Glomerular visceral epithelial cell (primary cell): Measurements from ENCODE around the gene SHC1.

Source experiments
- DNase-seq: peaks from one replicate; pipeline ENCODE4 v3.0.0-alpha.2; 2016; ENCODE audit errors: extremely low spot score

Gene SHC1

DNA sequence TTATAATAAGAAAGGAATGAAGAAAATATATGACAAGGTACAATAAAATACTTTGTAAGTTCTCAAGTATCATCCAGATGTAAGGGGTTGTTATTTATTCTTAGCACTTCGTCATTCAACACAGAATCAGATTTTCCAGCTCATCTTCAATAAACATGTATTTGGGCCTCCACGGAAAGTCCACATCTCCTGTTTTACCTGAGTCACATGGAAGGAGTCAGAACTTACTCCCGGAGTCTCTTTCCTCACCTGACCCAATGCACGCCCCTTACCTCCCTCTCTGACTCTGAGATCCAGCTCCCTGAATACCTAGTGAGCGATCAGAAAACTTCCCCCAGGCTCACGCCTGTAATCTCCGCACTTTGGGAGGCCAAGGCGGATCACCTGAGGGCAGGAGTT, 32.6 kb downstream of the SHC1 start:
- no peak for DNase-seq

DNA sequence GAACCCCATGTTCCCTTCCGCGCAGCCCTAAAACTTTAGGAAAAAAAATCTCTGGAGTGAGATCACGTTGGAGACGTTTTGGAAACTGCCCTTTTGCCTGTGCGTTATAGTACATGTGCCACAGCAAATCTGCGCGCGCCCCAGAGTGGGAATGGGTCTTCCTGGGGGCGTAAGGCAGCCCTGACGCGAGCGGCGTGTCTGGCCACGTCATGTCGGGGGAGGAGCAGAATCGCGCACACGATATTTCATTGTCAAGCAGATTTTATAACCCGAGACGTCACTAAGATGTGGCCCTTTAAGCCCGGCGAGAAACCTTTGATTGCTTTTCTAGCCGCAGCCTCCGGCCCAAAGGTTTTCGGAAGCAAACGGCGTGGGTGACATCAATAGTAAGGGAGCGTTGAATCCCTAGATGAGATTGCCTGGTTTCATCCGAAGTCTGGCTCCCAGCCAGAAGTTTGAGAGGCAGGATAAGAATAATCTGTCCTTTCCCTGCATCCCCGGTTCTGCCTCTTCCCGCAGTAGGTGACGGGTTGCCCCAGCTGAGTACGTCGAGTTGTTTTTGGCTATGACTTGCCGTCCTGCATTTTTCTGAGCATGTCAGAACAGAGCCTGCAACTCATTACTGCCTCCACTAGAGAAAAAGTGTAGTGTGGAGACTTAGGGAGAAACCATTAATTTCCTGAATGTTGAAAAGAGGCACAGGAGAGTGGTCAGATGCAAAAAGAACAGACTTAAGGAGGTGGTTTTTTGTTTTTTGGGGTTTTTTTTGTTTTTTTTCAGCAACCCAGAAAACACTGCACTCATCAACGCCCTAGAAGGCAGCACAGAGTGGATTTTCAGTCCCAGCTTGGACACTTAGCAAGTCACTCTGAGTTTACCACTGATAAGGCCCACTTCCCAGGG, 33.2 kb downstream of the SHC1 start:
- DNase-seq: peak; percentile 90

DNA sequence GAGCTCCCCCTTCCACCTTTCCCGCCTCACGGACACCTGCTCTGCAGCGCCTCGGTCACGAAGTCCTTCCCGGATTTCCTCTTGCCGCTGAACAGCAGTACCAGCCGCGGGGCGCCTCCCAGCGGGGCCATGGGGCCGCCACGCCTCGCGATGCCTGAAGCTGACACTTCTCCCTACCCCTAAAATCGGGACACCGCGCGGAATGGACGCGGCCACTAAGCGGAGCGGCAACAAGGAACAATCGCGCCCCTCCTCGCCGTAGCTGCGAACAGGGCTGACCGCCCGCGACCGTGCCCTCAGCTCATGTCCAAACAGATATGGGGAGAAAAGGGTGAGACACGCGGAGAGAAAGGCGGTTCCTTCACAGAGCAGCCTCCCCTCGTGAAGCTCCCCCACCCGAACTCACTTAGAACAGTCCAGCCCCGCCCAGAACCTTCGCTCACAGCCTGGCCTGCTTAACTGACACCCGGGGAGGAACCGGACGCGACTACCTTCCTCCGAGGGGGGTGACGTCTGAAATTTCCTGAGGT, 33.9 kb downstream of the SHC1 start, which contains the start of gene PMVK:
Gene PMVK (minus strand): TSS at position 165 of the 530 bp plus-strand sequence. CDS start 34 bp downstream, at position 131.
- peak; percentile 94 for DNase-seq

DNA sequence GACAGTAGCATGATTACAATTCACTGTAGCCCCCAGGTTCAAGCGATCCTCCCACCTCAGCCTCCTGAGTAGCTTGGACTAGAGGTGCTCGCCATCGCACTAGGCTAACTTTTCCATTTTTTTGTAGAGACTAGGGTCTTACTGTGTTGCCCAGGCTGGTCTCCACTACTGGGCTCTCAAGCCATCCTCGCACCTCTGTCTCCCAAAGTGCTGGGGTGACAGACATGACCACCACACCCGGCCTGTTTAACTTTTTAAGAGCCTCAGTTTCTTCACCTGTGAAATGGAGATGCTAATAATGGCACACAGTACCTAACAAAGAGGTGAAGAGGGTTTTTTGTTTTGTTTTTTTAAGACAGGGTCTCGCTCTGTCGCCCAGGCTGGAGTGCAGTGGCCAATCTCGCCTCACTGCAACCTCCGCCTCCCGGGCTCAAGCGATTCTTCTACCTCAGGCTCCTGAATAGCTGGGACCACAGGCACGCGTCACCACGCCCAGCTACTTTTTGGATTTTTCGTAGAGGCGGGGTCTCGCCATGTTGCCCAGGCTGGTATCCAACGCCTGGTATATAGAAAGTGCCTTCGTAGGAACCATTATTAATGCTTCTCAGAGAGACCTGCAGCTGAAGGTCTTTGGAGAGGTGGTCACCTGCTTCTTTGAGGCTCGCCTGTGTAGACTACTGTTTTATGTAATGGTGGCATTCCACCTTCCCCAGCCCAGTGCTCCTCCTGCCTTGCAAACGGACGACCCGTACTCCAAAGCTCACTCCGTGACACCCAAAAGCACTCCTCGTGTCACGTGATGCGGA, 34.6 kb downstream of the SHC1 start:
- no peak for DNase-seq

DNA sequence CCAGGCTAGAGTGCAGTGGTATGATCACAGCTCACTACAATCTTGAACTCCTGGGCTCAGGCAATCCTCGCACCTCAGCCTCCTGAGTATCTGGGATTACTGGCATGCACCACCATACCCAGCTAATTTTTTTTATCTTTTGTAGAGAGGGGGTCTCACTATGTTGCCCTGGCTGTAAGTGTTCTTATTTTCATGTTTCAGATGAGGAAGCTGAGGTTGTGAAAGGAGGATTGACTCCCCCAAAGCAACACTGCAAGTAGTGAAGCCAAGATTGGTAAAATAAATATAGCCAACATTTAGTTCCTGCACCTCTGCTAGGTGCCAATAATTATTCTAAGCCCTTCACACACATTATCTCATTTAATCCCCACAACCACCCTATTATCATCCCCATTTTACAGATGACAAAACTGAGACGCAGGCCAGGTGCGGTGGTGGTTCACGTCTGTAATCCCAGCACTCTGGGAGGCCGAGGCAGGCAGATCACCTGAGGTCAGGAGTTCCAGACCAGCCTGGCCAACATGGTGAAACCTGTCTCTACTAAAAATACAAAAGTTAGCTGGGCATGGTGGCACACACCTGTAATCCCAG, 36.1 kb downstream of the SHC1 start:
- DNase-seq: no peak

DNA sequence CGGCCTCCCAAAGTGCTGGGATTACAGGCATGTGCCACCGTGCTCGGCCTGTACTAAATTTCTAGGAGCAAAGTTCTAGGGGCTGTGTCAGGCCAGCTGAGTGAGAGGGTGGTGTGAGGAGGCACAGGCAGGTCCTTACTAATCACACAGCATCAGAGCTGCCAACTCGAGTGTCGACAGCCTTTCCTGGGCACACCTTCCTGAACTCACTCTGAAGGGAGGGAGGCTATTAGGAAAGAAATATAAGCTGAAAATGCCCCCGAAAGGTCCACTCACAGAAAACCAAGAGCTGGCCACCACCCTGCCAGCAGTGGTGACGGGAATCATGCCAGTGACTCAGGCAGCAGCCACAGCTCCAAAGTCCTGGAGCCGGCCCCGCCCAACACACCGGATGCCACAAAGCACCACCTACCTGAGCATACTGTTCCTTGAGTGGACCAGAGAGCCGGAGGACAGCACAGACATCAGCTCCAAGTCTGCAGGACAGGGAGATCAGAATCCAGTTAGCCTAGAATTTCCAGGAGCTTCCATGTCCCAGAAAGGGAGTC, 38.5 kb downstream of the SHC1 start:
- peak; percentile 31 for DNase-seq

DNA sequence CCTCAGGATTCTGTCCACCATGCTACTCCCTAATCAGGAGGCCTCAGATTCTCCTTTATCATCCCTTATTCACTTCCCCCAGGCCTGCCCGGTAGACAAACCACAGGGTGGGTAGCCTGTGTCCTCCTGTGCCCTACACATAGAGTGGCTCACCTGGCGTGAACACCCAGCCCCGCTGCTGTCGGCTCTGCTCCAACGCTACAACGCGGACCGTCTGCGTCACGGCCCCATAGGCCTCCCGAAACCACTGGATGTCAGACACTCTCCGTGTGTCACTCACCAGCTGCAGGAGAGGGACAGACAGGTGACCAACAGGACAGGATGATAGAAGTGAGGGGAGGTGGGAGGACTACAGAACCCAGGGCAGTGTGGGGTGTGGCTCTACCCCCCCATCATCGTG, 44.3 kb downstream of the SHC1 start:
- DNase-seq: no peak

DNA sequence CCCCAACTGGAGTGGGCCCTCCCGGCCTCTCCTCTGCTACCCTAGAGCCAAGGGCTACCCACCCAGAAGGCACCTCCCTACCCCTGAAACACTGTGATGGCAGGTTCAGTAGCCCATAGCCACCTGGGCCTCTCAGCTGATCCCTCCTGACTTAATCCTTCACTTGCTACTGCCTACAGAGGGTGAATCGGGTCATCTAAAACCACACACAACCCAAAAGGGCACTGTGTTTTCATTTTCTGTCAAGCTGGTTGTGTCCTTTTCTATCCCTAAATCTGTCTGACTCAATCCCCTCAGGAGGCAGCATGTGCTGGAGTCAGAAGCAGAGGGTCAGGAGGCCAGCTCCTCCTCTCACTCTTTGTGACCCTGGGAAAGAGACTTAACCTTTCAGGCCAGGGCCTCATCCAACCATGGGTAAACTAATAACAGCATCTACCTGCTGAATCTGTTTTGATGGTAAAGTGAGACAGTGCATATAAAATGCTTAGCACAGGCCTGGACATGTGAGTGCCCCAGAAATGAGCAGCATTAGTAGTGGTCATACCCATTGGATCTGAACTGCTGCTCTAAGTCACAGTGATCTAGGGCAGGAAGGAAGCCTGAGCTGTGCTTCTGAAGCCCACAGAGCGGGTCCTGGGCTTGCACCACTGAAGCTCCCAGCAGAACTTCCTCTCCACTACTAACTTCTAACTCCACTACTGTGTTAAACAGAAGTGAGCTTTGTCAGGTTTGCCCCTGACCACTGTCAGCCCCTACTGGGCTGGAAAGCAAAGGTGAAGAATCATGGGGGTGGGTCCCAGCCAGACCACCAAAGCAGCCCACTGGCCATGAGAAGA, 45.0 kb downstream of the SHC1 start:
- DNase-seq: no peak

DNA sequence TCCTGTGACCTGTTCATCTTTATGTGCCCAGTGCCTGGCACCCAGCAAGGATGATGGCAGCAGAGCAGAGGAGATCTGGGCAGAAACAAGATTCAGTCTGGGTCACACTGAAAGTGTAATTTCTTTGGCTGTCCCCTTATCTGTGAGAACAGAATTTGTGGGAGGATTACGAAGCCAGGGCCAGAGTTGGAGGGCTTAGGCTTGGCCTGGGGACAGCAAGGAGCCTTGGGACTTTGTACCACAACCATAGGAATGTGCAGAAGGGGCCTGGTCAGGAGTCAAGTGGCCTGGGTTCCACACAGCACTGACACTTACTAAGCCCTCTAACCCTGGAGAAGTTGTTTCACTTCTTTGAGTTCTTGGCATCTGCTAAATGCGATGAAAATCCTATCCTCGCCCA, 46.9 kb downstream of the SHC1 start:
- no peak for DNase-seq

DNA sequence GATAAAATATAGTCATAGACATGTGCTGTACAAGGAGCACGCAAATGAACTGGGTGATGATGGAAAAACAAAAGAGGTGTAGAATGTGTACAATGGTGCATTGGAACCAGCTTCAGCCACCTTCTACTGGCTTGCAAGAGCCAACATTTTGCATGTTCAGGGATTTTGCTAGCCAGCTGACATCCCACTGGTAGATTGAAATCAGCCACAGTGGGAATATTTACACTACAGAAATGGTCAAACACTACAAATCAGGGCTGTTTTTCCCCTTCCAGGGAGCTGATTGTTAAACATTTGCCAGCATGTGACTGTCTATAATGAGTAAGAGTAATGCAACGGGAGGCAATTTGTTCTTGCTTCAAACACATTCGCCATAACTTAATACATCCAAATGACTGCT, 57.3 kb downstream of the SHC1 start:
- DNase-seq: no peak

DNA sequence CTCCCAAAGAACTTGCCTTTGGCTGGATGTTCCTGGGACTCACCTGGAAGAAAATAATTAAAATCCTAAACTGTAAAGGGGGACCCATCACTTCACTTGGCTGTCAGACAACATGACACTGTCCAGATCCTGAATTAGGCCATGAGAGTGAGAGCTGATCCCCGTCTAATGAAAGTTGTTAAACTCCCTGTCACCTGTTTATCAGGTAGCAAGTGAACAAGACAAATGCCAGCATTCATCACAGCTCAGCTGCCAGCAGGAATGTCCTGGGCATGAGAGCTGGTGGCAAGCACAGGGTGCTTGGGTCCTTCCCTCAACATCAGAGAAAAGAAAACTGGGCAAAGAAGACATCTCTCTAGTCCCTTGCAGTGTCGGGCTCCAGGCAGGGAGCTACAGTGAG, 57.8 kb downstream of the SHC1 start:
- no peak for DNase-seq
